Uterus (tissue), 4 donors: ENCODE measurements around the gene GMPR. TPM values are rescaled to one million over a fixed set of nuclear protein-coding genes. Genes with fewer than 3 reads are reported as not detected.

Source experiments
- DNase-seq, 2 donors: peaks; one replicate each; pipeline ENCODE4 v3.0.0-alpha.2; 2019 to 2020
- H3K27ac ChIP-seq, 2 donors: fragments of 200-600 bp; sonication (generic); 1 replicate in 1 of 2; 2 replicates in 1 of 2; pipeline ENCODE4 v1.5.1; 2016 to 2018
- H3K27me3 ChIP-seq, 2 donors: fragments of 200-600 bp; sonication (generic); one replicate each; pipeline ENCODE4 v1.5.1; 2018 to 2019; ENCODE audit warnings: control low read depth in 1 of 2
- H3K36me3 ChIP-seq, 2 donors: fragments of 200-600 bp; sonication (generic); one replicate each; pipeline ENCODE4 v1.5.1; 2019; ENCODE audit warnings: control low read depth in 1 of 2
- H3K4me1 ChIP-seq, 2 donors: fragments of 200-600 bp; sonication (generic); one replicate each; pipeline ENCODE4 v1.5.1; 2018 to 2019; ENCODE audit warnings: control low read depth in 1 of 2
- H3K4me3 ChIP-seq, 2 donors: fragments of 200-600 bp; sonication (generic); 1 replicate in 1 of 2; 2 replicates in 1 of 2; pipeline ENCODE4 v1.5.1; 2018 to 2019; ENCODE audit warnings: mild to moderate bottlenecking in 1 of 2
- H3K9me3 ChIP-seq, 2 donors: fragments of 200-600 bp; sonication (generic); one replicate each; pipeline ENCODE4 v1.5.1; 2019; ENCODE audit warnings: control low read depth in 1 of 2
- CTCF ChIP-seq, 4 experiments: fragments of 200-600 bp in 2 of 4; fragments of 450-650 bp in 2 of 4; sonication (generic) in 2 of 4; IDR thresholded peaks; one replicate each; pipeline ENCODE4 v1.5.1; 2016 to 2019; ENCODE audit warnings: antibody characterized with exemption in 4 of 4, mild to moderate bottlenecking in 2 of 4, moderate library complexity in 1 of 4
- POLR2A ChIP-seq, 2 donors: fragments of 450-650 bp; IDR thresholded peaks; one replicate each; pipeline ENCODE4 v1.6.1; 2016; ENCODE audit warnings: antibody characterized with exemption in 2 of 2, mild to moderate bottlenecking in 1 of 2, moderate library complexity in 1 of 2
- intact Hi-C: fragments of 100-400 bp; cut with DNase I; formaldehyde crosslinking; loops from one replicate; pipeline ENCODE4 v1.15.1; 2023; ENCODE audit warnings: low total_unique reads
- total RNA-seq, 4 donors: library from RNA; depleted of rRNA in 3 of 4; stranded (reverse); fragments of >200 nt in 3 of 4; gene quantifications; one replicate each; pipeline versions ENCODE4 v1.1.0 to v1.2.4, GENCODE V29; 2014 to 2023
- donor health status: DM: yes; HTN: yes; CAD: no.

The GMPR gene
- total RNA-seq, 4 donors from 2014 or later = 1.5 to 18.2 (median 10.6) TPM

- intact Hi-C loops = no loop called here
- Histone ChIP-seq H3K27ac (peak overlapping the region in 1 of 2 donors; percentile 10), H3K27me3 (no peaks in the 10 kb centered on the region), H3K36me3 (no peaks in the 10 kb centered on the region), H3K4me1 (no peaks in the 10 kb centered on the region), H3K9me3 (no peaks in the 10 kb centered on the region), H3K4me3 (no peak overlapping the region)
- no peak for DNase-seq
- no peak for TF ChIP-seq CTCF (IDR thresholded peaks at IDR 0.05)
- TF ChIP-seq POLR2A (IDR thresholded peaks at IDR 0.05) = no peak
Measured at GRCh38 chr6:16278048-16278724, 39.8 kb downstream of the GMPR start.

GRCh38 chr6:16278750-16279149, 40.4 kb downstream of the GMPR start:
- TF ChIP-seq POLR2A (IDR thresholded peaks at IDR 0.05) (no peak), CTCF (IDR thresholded peaks at IDR 0.05) (no peak)
- DNase-seq = no peak
- Histone ChIP-seq H3K9me3 (no peaks in the 10 kb centered on the region), H3K27me3 (no peaks in the 10 kb centered on the region), H3K27ac (no peak overlapping the region), H3K4me1 (no peaks in the 10 kb centered on the region), H3K36me3 (no peaks in the 10 kb centered on the region), H3K4me3 (no peak overlapping the region)
- intact Hi-C loops = no loop called here

GRCh38 chr6:16279243-16279642, 40.9 kb downstream of the GMPR start:
- H3K27ac ChIP-seq = no peak overlapping the region
- no peak for DNase-seq
- no peaks in the 10 kb centered on the region for H3K4me1 ChIP-seq
- TF ChIP-seq POLR2A (IDR thresholded peaks at IDR 0.05) = no peak
- no peak for TF ChIP-seq CTCF (IDR thresholded peaks at IDR 0.05)
- no peaks in the 10 kb centered on the region for H3K36me3 ChIP-seq
- H3K4me3 ChIP-seq = no peak overlapping the region
- H3K27me3 ChIP-seq = no peaks in the 10 kb centered on the region
- no peaks in the 10 kb centered on the region for H3K9me3 ChIP-seq
- intact Hi-C loops = no loop called here

GRCh38 chr6:16282370-16282769, 44.0 kb downstream of the GMPR start:
- Histone ChIP-seq H3K27ac (no peak overlapping the region), H3K36me3 (no peaks in the 10 kb centered on the region), H3K4me3 (no peak overlapping the region), H3K4me1 (no peaks in the 10 kb centered on the region), H3K27me3 (no peaks in the 10 kb centered on the region), H3K9me3 (no peaks in the 10 kb centered on the region)
- intact Hi-C loops = no loop called here
- no peak for DNase-seq
- TF ChIP-seq POLR2A (IDR thresholded peaks at IDR 0.05) (no peak), CTCF (IDR thresholded peaks at IDR 0.05) (no peak)

GRCh38 chr6:16284472-16284871, 46.1 kb downstream of the GMPR start:
- no peaks in the 10 kb centered on the region for H3K36me3 ChIP-seq
- H3K4me1 ChIP-seq = no peaks in the 10 kb centered on the region
- no peak overlapping the region for H3K4me3 ChIP-seq
- no peak for DNase-seq
- TF ChIP-seq POLR2A (IDR thresholded peaks at IDR 0.05) (no peak), CTCF (IDR thresholded peaks at IDR 0.05) (no peak)
- H3K27ac ChIP-seq = no peak overlapping the region
- H3K9me3 ChIP-seq = no peaks in the 10 kb centered on the region
- H3K27me3 ChIP-seq = no peaks in the 10 kb centered on the region
- intact Hi-C loops = no loop called here
